ENCODE results near the gene SLC25A46. TPM values are rescaled to one million over a fixed set of nuclear protein-coding genes. Genes with fewer than 3 reads are reported as not detected.

SLC25A46 gene
- total RNA-seq, 1 experiment from 2014 or later = 30.6 TPM

DNA sequence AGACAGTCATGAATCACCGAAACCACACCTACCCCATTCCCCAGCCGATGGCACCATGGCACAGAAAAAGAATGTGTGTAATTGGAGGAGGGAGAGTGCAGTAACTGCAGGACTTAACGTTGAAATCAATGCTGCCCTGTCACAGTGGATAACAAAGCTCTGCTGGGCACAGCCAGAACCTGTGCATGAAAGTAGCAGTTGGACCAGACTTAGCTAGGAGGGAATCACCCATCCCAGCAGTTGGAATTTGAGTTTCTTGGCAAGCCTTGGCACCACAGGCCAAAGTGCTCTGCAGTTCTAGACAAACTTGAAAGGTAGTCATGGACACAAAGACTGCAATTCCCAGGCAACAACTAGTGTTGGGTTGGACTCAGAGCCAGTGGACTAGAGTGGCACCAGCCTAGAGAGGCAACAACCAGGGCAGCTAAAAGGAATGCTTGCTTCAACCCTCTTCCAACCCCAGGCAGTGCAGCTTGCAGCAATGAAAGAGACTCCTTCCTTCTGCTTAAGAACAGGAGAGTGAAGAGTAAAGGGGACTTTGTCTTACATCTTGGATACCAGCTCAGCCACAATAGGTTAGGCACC is 31.5 kb upstream of the SLC25A46 start:
- H3K9me3 Mint-ChIP-seq (ENCODE audit: unreplicated experiment) = no peaks in the 10 kb centered on the region
- TF ChIP-seq, protein P1, sequence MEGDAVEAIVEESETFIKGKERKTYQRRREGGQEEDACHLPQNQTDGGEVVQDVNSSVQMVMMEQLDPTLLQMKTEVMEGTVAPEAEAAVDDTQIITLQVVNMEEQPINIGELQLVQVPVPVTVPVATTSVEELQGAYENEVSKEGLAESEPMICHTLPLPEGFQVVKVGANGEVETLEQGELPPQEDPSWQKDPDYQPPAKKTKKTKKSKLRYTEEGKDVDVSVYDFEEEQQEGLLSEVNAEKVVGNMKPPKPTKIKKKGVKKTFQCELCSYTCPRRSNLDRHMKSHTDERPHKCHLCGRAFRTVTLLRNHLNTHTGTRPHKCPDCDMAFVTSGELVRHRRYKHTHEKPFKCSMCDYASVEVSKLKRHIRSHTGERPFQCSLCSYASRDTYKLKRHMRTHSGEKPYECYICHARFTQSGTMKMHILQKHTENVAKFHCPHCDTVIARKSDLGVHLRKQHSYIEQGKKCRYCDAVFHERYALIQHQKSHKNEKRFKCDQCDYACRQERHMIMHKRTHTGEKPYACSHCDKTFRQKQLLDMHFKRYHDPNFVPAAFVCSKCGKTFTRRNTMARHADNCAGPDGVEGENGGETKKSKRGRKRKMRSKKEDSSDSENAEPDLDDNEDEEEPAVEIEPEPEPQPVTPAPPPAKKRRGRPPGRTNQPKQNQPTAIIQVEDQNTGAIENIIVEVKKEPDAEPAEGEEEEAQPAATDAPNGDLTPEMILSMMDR (IDR thresholded peaks at IDR 0.05; ENCODE audit: insufficient read depth in 1 of 2, low read depth in 1 of 2, low read length in 1 of 2, severe bottlenecking in 1 of 2, unreplicated experiment in 1 of 2) = no peak
- POLR2A ChIA-PET = no interaction called here
- no peak overlapping the region for H3K4me3 ChIP-seq (ENCODE audit: low read depth, low read length)
- H3K4me1 Mint-ChIP-seq (ENCODE audit: low read depth, unreplicated experiment) = no peaks in the 10 kb centered on the region
- CTCF ChIA-PET = no interaction called here
- no peaks in the 10 kb centered on the region for H3K27me3 ChIP-seq (replicated peaks; ENCODE audit: control insufficient read depth, insufficient read depth, low read length)
- no peaks in the 10 kb centered on the region for H3K4me1 ChIP-seq
- H3K4me3 Mint-ChIP-seq (ENCODE audit: unreplicated experiment) = no peak overlapping the region
- no TSS peak for BruUV-seq (replicated peaks)
- intact Hi-C loops (cut with micrococcal nuclease; ENCODE audit: unreplicated experiment) = no loop called here
- no peaks in the 10 kb centered on the region for H3K9me3 ChIP-seq
- H3K36me3 Mint-ChIP-seq (ENCODE audit: insufficient read depth, unreplicated experiment) = no peaks in the 10 kb centered on the region
- H3K27ac Mint-ChIP-seq (ENCODE audit: unreplicated experiment) = no peak overlapping the region
- no peaks in the 10 kb centered on the region for H3K36me3 ChIP-seq (ENCODE audit: control insufficient read depth, insufficient read depth, low read length)
- no peak for DNase-seq
- peaks cover 14% of the 10 kb centered on the region for H3K27me3 Mint-ChIP-seq (ENCODE audit: insufficient read depth, unreplicated experiment)

- DNase-seq = no peak
- Mint-ChIP-seq H3K27ac (ENCODE audit: unreplicated experiment) (no peak overlapping the region), H3K27me3 (ENCODE audit: insufficient read depth, unreplicated experiment) (no peaks in the 10 kb centered on the region), H3K4me1 (ENCODE audit: low read depth, unreplicated experiment) (no peaks in the 10 kb centered on the region), H3K9me3 (ENCODE audit: unreplicated experiment) (no peaks in the 10 kb centered on the region), H3K36me3 (ENCODE audit: insufficient read depth, unreplicated experiment) (no peaks in the 10 kb centered on the region), H3K4me3 (ENCODE audit: unreplicated experiment) (no peak overlapping the region)
- no peaks in the 10 kb centered on the region for H3K36me3 ChIP-seq (ENCODE audit: control insufficient read depth, insufficient read depth, low read length)
- intact Hi-C loops (cut with micrococcal nuclease; ENCODE audit: unreplicated experiment) = no loop called here
- ChIA-PET POLR2A (no interaction called here), CTCF (no interaction called here)
- no peak overlapping the region for H3K4me3 ChIP-seq (ENCODE audit: low read depth, low read length)
- no TSS peak for BruUV-seq (replicated peaks)
- TF ChIP-seq, protein P1 (IDR thresholded peaks at IDR 0.05; ENCODE audit: insufficient read depth in 1 of 2, low read depth in 1 of 2, low read length in 1 of 2, severe bottlenecking in 1 of 2, unreplicated experiment in 1 of 2) = no peak
- no peaks in the 10 kb centered on the region for H3K9me3 ChIP-seq
- H3K4me1 ChIP-seq = no peaks in the 10 kb centered on the region
- H3K27me3 ChIP-seq (replicated peaks; ENCODE audit: control insufficient read depth, insufficient read depth, low read length) = no peaks in the 10 kb centered on the region
Measured at GRCh38 chr5:110716247-110717245, 22.3 kb upstream of the SLC25A46 start.

- no peaks in the 10 kb centered on the region for H3K9me3 ChIP-seq
- Mint-ChIP-seq H3K9me3 (ENCODE audit: unreplicated experiment) (no peaks in the 10 kb centered on the region), H3K36me3 (ENCODE audit: insufficient read depth, unreplicated experiment) (no peaks in the 10 kb centered on the region), H3K27ac (ENCODE audit: unreplicated experiment) (no peak overlapping the region), H3K27me3 (ENCODE audit: insufficient read depth, unreplicated experiment) (no peaks in the 10 kb centered on the region), H3K4me1 (ENCODE audit: low read depth, unreplicated experiment) (no peaks in the 10 kb centered on the region), H3K4me3 (ENCODE audit: unreplicated experiment) (no peak overlapping the region)
- no peaks in the 10 kb centered on the region for H3K36me3 ChIP-seq (ENCODE audit: control insufficient read depth, insufficient read depth, low read length)
- no peaks in the 10 kb centered on the region for H3K4me1 ChIP-seq
- H3K27me3 ChIP-seq (replicated peaks; ENCODE audit: control insufficient read depth, insufficient read depth, low read length) = no peaks in the 10 kb centered on the region
- no peak for DNase-seq
- intact Hi-C loops (cut with micrococcal nuclease; ENCODE audit: unreplicated experiment) = no loop called here
- no peak overlapping the region for H3K4me3 ChIP-seq (ENCODE audit: low read depth, low read length)
- POLR2A ChIA-PET = no interaction called here
- TF ChIP-seq, protein P1 (IDR thresholded peaks at IDR 0.05; ENCODE audit: insufficient read depth in 1 of 2, low read depth in 1 of 2, low read length in 1 of 2, severe bottlenecking in 1 of 2, unreplicated experiment in 1 of 2) = no peak
- CTCF ChIA-PET = no interaction called here
- no TSS peak for BruUV-seq (replicated peaks)
Measured at GRCh38 chr5:110718311-110718710, 20.5 kb upstream of the SLC25A46 start.

All from Caco-2 (cell line).